GM12872 (cell line): ENCODE measurements around the gene SPAG4.

Experiments
- TF ChIP-seq, protein P1 (sequence below): IDR thresholded peaks from 3 replicates; pipeline ENCODE4 v1.5.1; 2011; ENCODE audit warnings: low read depth, mild to moderate bottlenecking, low read length, moderate library complexity; ENCODE audit not compliant: insufficient read depth

SPAG4 gene

DNA sequence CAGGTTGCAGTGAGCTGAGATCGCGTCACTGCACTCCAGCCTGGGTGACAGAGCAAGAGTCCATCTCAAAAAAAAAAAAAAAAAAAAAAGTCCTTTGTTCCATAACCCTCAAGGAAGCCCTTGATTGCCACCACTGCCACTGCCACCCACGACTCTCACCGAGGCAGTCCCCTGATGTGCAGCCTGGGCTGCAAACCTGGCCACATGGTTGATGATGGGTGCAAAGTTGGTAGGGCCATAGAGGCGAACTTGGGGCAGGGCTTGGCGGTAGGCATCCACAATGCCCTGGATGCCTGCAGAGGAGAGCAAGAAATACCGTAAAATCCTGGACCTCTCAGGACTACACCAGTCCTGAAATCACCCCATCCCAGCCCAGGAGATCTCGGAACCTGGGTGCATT lies 11.5 kb downstream of the SPAG4 start:
- TF ChIP-seq, protein P1, sequence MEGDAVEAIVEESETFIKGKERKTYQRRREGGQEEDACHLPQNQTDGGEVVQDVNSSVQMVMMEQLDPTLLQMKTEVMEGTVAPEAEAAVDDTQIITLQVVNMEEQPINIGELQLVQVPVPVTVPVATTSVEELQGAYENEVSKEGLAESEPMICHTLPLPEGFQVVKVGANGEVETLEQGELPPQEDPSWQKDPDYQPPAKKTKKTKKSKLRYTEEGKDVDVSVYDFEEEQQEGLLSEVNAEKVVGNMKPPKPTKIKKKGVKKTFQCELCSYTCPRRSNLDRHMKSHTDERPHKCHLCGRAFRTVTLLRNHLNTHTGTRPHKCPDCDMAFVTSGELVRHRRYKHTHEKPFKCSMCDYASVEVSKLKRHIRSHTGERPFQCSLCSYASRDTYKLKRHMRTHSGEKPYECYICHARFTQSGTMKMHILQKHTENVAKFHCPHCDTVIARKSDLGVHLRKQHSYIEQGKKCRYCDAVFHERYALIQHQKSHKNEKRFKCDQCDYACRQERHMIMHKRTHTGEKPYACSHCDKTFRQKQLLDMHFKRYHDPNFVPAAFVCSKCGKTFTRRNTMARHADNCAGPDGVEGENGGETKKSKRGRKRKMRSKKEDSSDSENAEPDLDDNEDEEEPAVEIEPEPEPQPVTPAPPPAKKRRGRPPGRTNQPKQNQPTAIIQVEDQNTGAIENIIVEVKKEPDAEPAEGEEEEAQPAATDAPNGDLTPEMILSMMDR = no peak

DNA sequence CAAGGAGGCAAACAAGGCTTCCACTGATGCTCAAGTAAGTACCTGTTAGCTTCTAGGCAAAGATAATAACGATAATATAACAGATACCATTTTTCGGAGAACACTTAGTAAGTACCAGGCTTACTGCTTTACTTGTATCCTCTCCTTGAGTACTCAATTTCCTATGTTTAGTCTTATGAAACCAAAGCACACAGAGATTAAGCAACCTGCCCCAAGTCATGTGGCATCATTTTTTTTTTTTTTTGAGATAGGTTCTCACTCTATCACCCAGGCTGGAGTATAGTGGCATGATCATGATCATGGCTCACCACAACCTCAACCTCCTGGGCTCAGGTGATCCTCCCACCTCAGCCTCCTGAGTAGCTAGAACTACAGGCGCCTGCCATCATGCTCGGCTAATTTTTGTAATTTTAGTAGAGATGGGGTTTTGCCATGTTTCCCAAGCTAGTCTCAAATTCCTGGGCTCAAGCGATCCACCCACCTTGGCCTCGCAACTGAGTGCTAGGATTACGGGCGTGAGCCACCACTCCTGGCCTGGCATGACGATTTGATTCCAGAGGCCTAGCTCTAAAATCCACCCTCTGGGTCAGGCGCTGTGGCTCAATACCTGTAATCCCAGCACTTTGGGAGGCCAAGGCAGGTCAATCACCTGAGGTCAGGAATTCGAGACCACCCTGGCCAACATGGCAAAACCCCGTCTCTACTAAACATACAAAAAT lies 14.0 kb downstream of the SPAG4 start:
- TF ChIP-seq, protein P1 = no peak

DNA sequence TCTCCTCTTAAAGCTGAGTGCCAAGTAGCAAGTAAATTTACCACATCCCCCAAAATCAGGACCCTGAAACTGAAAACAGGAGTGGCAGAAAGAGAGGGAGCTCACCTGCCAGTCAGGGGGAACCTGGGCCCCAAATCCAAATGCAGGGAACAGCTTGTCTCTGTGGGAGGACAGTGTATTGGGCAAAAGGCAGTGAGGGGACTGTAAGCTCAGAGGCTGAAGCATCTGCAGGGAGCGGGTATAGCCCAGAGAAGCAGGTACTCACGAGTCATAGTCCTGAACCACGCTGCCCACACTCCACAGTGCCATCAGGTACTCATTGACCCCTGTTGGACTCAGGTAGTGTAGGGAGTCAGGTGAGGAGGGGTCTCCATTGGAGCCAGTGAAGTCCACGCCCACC lies 15.0 kb downstream of the SPAG4 start:
- TF ChIP-seq, protein P1 = no peak

- TF ChIP-seq, protein P1 = no peak
Observed at GRCh38 chr20:35632539-35633115, 17.0 kb downstream of the SPAG4 start.

GRCh38 chr20:35635652-35636051 lies 20.0 kb downstream of the SPAG4 start:
- TF ChIP-seq, protein P1 = no peak

DNA sequence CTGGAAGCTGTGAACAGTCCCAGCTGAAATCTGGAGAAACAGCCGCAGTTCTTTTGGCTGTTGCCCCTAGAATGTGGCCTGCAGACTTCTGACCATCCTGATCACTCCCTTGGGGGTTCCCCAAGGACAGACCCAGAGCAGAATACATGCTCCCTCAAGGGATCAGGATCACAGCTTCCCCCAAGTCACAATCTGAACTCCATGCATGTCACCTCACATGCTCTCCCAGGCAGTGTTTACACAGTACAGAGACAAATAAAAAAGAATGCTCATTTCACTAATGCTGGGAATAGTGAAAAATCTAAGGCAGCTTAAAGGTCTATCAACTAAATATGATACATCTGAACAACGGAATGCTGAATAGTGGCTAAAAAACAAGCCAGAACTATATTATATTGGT lies 20.5 kb downstream of the SPAG4 start:
- TF ChIP-seq, protein P1 = no peak

DNA sequence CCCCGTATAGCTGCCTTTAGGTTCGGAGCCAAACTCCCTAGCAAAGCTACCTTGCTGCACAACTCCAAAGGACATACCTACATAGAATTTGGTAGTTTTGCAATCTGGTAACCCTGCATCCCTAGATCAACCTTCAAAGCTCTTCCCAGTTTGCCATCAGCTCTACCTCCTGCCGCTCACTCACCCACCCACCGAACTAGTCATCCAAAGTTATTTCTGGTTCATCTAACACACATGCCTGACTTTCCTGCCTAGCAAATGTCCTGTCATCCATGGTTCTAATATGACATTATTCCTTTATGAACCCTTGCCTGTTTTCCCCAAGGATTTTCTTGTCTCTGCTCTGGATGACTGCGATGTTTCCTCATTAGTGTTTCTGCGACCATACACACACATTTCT lies 21.6 kb downstream of the SPAG4 start:
- TF ChIP-seq, protein P1 = no peak
